Effector CD8-positive, alpha-beta T cell (primary cell): ENCODE data around the gene ATP9A.
"Not testable (repeated sequence)": the region's sequence is repeated elsewhere in the genome, so short reads cannot be mapped to it uniquely, and the experiment has no call there.

Experiments used
- DNase-seq: peaks from one replicate; lab custom pipeline; 2025; lab: John Stamatoyannopoulos, UW

Gene ATP9A

DNA sequence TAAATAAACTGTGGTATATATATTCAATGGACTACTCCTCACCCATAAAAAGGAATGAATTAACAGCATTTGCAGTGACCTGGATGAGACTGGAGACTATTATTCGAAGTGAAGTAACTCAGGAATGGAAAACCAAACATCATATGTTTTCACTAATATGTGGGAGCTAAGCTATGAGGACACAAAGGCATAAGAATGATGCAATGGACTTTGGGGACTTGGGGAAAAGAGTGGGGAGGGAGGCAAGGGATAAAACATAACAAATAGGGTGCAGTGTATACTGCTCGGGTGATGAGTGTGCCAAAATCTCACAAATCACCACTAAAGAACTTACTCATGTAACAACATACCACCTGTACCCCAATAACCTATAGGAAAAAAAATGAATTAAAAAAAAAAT, 45.2 kb downstream of the ATP9A start:
- not testable (repeated sequence) for DNase-seq

DNA sequence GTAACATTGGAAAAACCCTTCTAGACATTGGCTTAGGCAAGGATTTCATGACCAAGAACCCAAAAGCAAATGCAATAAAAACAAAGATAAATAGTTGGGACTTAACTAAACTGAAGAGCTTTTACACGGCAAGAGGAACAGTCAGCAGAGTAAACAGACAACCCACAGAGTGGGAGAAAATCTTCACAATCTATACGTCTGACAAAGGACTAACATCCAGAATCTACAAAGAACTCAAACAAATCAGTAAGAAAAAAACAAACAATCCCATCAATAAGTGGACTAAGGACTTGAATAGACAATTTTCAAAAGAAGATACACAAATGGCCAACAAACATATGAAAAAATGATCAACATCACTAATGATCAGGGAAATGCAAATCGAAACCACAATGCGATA, 45.9 kb downstream of the ATP9A start:
- not testable (repeated sequence) for DNase-seq

DNA sequence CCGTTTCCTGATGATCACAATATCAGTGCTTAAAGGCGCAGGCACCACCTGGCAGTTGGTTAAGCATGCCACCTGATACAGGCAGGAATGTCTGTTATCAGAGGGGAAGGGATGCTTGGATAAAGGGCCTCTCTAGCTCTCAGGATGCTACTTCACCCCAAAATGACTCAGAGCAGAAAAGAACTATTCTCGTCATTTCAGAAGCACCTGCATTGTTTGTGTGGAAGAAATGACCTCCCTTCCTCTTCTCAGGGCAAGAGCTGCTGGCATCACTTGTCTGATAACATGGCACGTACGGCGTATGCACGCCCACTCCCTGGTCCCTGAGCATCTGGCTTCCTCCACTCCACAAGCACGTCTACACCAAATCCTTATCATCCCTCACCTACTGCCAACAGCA, 47.3 kb downstream of the ATP9A start:
- no peak for DNase-seq

DNA sequence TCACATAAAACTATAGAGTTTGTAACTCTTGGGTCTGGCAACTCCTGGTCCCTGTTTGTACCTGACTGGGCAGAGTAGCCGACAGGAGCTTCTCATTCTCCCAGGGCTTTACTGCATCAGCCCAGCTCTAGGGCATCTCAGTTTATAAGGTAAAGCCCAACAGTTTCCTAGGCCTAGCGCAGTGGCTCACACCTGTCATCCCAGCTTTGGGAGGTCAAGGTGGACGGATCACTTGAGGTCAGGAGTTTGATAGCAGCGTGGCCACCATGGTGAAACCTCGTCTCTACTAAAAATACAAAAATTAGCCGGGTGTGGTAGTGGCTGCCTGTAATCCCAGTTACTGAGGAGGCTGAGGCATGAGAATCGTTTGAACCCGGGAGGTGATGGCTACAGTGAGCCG, 47.8 kb downstream of the ATP9A start:
- no peak for DNase-seq

DNA sequence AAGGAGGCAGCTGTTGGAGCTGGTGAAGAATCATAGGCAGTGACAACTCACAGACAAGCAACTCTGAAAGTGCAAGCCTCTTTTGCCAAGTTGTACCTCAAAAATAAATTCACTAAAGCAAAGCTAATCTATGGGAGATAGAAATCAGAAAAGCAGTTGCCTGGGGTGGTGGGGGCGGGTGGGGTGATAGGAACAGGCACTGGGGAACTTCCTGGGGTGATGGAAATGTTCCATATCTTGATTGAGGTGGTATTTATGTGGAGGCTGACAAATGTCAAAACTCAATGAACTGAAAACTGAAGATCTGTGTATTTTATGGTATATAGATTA, 52.4 kb downstream of the ATP9A start:
- no peak for DNase-seq

DNA sequence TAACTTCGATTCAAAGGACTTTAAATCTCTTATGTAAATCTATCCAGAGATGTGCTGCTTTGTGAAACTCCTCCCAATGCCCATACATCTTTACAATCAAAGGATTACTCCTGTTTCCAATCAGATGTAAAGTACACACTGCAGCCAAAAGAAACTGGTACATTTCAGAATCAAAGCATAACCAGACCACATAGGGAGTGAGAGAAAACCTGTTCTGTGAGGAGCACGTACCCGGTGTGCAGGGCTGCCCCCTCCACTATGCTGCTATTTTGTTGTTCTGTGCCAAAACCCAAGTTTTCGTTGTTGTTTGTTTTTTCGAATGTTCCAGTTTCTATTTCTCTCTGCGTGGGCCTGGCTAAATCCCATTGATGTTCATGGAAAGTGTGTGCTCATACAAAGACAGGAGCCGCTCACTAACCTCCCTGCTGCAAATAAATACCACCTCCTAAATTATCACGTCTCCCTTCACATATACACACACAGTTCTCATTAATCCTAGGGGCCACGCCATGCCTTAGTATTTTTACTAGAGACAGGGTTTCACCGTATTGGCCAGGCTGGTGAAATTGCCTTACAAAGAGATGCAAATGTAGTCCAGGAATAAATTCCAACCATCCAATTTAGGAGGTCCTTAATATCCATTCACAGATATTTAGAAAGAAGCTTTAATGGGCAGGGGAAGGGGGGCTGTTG, 52.9 kb downstream of the ATP9A start:
- DNase-seq: no peak

DNA sequence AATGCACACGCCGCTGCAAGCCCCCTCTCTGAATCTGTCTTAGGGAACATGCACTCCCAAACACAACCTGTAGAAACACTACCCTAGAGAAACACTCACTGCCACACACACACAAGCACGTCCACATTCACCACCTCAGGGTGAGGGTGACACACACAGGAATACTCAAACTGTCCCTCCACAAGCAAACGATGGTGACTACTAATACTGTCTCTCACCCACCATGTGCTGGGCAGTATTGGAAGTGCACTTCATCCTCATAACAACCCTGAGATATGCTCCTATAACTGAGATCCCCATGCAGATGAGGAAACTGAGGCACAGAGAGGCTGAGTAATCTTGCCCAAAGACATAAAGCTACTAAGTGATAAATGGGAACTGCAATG, 55.0 kb downstream of the ATP9A start:
- DNase-seq: no peak

DNA sequence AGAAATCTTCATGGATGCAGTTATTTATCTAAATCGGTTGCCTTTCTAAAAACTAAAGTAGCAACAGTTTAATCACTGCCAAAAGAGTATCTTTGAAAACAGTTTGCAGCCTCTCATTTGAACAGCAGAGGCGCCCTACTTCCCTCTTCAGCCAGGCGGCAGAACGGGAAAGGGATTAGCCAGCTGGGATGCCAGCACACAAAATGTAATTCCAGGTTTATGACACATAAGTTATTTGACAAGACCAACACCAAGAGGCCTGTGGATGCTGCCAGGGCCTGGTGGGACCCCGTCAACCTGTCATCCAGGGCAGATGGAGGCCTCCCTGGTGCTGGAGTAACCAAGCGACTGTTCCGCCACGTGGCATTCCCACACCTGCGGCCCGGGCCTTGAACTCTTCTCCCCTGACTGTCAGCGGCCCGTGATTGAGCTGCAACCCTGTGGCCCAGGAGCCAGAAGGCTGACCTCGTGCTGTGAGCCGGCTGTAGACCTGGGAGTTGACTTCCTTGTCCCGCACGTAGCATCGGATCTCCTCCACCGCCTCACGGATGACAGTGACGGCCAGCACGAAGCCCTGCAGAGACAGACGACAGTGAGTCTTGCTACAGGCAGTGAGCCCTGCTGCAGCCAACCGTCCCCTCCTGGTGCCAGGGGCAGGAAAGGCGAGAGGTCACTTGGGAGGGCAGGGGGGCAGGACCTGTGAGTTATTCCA, 55.5 kb downstream of the ATP9A start:
- DNase-seq: no peak

DNA sequence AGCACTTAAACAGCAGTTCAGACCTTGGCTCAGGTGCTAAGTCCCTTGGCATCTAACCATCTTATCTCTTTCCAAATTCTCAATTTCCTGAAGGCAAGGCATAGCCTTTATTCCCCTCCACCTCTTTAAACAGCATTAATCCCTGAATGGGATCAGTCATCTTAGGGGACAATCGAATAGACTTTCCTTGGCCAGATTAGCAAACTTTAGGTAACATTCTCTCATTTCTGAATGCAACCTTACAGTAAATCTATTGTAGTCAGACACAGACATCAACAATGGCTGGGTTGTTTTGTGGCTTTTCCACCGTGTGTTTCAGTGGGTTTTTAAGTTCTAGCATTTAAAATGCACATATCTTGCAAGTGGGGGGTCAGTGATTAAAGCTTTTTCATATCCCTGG, 56.8 kb downstream of the ATP9A start:
- no peak for DNase-seq

DNA sequence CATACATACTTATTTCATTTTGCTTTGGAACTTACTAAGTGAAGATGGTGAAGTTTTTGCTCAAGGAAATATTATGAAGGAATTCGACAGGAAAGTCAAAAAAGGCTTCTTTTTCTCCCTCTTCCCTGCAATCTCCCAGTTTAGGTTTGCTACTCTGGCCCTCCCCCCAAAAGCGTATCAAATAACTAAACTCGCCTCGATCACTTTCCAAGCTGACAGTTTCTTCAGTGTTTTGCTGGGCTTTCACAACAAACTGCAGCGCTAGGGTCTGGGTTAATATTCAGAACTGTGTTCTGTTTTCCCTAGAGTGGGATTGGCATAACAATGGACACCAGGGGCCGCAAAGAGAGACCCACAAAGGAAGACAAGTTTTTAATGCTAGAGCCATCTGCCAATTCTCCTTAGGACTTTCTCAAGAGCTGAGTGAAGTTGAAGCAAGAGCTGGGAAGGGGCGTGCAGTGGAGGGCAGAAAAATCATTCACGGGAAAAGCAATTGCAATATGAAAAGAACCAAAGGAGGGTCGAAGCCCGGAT, 57.8 kb downstream of the ATP9A start:
- DNase-seq: no peak

DNA sequence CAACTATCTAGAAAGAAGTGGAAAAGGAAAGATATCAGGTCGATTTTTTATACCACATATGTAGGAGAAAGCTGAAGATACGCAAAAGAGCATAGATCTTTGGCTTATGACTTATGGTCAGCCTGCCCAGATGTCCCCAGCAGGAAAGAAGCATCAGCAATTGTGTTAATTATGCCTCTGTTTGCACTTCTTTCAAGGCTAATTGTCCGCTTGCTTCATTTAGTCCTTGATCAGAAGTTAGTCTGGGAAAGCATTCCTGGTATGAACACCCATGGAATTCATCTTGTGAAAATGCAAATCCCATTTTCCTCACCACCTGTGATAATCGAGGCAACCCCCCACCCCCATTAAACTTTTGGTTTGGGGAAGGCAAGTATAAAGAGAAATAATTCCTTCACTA, 62.8 kb downstream of the ATP9A start:
- no peak for DNase-seq

DNA sequence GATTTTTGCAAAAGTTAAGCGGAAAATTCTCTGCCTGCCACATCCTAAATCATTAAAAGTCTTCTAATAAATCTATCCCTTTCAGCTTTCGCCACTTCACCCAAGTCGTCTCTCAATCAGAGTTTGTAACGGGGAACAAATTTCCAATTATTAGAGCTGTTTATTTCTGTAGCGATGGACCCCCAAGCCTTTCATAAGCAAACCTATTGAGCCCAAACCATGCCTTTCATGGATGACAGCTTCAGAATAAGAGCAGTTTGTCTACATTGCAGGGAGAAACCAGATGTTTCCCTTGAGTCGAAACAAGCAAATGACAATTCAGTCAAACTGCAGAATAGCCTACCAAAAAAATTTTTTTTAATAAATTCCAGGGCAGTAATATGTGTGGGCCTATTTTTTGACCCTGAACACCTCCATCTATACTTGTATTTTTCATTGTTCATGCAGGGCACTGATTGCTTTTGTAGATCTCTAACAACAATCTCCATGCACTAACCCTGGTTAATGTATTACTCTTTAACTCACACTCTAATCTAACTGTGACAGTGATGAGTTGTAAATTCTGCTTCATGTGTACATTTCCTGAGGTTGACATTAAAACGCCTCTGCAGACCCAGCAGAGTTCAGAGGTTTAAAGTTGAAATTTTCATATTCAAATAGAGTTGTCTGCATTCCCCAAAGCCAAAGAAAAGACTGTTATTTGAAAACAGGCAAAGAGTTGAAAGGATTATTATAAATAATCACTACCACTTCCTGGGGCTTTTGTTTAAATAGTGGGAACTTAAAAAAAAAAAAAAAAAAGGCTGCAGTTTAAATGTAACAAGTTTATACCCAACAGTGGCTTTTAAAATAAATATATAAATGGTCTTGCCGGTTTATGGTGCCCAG, 64.5 kb downstream of the ATP9A start:
- DNase-seq: no peak

DNA sequence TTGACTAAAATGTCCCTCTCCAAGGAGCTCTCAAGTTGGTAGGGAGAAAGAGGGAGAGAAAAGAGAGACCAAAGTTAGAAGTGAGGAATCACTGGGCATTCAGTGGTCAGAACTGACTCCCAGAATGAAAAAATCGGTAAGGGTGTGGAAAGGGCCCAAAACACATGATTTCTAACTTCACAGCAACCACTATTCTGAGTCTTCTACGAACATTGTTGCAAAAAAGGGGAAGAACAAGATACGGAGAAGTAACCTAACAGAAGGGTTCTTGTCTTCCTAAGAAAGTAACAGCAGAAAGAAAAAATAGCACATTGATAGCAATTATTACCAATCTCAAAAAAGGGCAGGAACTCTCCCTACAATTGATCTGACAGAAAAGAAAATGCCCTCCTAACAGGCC, 65.6 kb downstream of the ATP9A start:
- no peak for DNase-seq

DNA sequence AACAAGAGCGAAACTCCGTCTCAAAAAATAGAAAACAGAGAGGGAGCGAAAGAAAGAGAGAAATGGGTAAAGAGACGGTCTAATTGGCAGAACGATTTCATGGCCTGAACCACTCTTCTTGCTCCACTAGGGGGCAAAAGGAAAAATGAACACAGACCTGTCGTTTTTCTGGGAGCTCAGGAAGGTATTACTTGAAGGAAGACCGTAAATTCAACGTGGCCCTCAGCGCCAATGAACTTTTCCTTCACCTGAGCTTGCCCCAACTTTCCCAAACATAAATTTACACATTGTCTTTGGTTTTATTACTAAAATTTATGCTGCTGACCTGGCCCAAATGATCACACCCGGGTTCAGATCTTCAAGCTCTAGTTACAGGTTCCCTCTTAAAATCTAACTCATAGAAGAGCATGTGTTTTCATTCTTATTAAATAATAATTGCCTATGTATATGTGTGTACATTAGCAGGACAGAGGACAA, 67.3 kb downstream of the ATP9A start:
- no peak for DNase-seq

DNA sequence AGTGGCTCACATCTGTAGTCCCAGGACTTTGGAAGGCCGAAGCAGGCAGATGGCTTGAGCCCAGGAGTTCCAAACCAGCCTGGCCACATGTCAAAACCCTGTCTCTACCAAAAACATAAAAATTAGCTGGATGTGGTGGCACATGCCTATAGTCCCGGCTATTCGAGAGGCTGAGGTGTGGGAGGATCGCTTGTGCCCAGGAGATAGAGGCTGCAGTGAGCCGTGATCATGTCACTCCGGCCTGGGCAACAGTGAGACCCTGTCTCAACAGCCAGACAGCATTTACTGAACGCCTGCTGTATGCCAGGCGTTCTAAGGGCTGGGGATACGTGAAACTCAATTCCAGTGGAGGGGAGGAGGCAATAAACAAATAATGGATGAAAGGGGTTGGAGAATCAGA, 69.9 kb downstream of the ATP9A start:
- DNase-seq: no peak

DNA sequence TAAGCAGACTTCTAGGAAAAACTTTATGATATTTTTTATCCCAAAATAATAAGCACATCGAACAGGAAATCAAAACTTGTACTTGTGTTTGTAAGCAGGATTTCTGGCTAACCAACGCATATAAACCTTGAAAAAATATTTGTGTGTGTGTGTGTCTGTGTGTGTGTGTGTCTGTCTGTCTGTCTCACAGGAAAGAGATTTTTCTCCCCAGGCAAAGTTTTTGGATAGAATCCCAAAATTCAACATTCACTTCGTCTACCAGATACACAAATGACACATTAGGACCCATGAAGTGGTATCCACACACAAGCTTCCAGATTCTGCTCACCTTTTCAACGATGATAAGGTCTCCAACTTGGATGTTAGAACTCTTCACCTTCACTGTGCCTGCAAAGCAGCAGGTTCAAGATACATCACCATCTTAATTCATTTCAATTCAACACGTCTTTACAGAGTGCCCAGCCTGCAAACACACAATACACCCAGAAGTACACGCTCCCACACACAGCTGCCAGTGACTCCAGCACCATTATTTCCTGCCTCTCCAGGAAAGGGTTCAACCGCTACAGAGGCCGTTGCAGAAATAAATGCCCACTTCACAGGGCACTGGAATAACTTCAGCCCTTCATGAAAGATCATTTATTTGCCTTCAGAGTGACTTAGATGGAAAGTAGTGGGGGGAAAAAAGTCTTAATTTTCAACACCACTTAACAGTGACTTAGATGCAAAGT, 70.9 kb downstream of the ATP9A start:
- no peak for DNase-seq

DNA sequence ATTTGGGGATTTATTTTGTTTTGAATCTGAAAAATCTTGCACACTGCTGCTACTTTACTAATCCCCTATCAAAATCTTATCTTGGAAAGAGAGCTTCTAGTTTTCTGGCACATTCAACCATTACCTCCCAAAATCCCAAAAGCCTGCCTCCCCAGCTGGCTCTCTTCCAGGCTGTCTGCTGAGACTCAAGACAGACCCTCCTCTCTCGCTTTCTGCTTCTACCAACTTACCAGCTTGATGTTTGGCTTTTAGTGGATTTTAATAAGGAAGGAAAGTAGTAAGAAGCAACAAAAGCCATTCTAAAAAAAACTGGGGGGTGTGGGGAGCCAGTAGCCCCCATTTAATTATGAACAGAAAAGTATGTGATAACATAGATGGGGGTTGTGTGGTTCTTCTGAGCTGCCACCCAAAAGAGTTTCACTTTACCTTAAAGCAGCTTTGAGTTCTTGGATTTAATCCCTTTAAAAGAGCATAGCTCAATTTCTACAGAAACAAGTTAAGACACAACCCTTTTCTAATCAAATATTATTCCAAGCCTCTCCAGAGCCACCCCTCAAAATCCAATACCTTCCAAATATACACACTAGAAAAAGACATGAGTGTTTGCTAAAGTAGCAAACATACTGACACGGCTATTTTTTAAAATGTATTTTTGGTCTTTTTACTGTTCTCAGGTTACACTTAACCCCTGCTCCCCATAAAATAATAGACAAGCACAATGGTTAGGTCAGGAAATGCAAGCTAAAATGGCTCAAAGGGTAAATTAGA, 71.7 kb downstream of the ATP9A start:
- no peak for DNase-seq

DNA sequence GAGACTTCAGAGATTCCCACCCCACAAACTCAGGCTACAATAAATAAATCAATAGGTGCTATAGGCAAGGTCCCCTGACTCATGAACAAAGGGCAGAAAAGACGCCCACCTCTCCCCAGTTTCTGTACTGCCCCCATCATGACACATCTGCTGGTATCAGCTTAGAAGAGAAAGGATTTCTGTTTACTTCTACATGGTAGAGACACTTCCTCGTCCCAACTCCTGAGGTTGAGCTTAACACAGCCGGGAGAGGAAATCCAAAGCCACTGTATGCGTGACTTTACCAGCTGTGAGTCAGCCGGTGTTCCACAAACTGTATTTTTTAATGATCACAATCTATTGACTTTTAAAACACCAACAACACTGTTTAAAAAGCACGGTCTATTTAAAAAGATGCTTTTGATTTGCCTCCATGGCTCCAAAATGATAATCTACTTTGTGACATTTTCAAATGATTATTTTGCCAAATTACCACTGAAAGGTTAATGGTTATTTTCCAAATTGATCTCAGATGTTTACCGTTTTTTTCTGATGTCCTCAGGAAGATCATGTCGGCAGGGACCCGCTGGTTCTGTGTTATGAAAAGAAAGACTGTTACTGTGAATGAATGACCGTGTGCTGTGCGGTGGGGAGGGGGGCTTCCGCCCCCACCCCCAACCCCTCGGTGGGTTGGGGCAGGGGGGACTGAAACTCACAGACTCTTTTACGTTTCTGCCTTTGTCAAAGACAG, 72.5 kb downstream of the ATP9A start:
- no peak for DNase-seq

DNA sequence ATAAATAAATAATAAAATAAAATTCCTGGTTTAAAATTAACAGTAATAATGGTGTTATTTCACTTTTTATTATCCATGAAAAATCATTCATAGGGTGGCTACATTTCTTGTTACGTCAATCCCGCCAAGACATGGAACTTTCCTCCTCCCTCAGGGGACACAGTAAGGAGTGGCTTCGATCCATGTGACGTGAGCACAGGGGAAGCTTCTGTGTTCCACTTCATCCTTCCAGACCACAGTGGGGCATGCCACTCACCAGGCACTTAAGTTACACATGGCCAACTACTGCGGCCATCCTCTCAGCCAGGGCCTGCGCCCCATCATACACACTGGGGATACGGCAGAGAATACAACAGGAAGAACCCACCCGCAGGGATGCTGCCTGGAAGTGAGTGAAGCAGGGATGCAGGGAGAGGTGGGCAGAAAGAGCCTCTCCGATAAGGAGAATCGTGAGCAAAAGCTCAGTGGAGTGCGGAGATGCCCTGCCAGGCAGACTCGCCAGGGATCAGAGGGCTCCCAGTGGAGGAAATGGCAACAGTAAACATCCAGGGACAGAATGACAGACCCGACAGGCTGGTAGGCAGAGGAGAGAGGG, 75.3 kb downstream of the ATP9A start:
- no peak for DNase-seq

DNA sequence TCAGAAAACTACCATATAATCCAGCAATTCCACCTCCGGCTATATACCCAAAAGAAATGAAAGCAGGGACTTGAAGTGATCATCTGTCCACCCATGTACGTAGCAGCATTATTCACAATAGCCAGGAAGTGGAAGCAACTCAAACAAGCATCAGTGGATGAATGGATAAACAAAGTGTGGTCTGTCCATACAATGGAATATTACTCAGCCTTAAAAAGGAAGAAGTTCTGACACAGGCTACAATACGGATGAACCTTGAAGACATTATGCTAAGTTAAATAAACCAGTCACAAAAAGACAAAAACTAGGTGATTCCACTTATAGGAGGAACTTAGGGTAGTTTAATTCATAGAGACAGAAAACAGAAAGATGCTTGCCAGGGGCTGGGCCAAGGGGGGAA, 76.5 kb downstream of the ATP9A start:
- no peak for DNase-seq
